ENCODE data around the gene NAA50.

Gene NAA50

DNA sequence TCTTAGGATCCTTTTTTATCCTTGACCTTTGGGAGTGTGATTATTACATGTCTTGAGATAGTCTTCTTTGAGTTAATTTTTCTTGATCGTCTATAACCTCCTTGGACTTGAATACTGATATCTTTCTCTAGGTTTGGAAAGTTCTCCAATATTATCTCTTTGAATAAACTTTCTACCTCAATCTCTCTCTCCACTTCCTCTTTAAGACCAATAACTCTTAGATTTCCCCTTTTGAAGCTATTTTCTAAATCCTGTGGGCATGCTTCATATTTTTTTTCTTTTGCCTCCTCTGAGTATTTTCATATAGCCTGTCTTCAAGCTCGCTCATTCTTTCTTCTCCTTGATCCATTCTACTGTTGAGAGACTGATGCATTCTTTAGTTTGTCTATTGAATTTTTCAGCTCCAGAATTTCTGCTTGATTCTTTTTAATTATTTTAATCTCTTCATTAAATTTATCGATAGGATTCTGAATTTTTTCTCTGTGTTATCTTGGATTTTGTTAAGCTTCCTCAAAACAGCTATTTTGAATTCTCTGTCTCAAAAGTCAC is 61.7 kb downstream of the NAA50 start:
- no peak for DNase-seq

DNA sequence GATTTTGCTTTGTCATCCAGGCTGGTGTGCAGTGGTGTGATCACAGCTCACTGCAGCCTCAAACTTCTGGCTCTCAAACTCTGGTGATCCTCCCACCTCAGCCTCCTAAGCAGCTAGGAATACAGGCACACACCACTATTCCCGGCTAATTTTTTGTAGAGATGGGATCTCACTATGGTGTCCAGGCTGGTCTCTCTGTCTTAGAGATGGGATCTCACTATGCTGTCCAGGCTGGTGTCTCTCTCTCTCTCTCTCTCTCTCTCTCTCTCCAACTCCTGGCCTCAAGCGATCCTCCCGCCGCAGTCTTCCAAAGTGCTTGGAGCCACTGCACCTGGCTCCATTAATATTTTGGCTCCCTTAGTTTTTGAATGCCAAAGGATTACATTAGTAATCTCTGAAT is 67.3 kb downstream of the NAA50 start:
- no peak for DNase-seq

GRCh38 chr3:113677737-113678136 is 68.3 kb downstream of the NAA50 start:
- no peak for DNase-seq

- no peak for DNase-seq
These were observed 69.8 kb downstream of the NAA50 start for GRCh38 chr3:113676261-113676660.

- DNase-seq: peak in 1 of 2 experiments; percentile 12
These were observed 72.5 kb downstream of the NAA50 start for GRCh38 chr3:113673593-113673992.

GRCh38 chr3:113668015-113668414 is 78.0 kb downstream of the NAA50 start:
- no peak for DNase-seq
